ENCODE measurements around the gene XPO6. TPM values are rescaled to one million over a fixed set of nuclear protein-coding genes. Genes with fewer than 3 reads are reported as not detected.

The XPO6 gene
- total RNA-seq, 1 experiment from 2014 or later = 124 TPM

DNA sequence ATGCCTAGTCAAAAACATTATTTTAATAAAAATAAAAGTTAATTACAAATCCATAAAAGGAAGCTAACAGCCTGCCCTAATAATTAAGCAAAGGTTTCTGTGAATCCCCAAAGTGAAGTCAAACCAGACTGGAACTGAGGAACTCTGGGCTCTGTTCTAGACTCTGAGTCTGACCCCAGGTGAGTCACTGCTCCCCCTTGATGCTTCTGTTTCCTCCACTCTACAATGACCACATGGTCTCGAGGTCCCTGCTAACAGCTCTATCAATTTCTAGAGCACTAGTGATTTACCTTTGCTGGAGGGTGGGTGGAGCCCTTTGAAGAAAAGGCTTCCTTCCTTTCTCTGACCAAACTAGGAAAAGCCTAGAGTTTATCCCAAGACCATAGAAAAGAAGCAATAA is 32.4 kb downstream of the XPO6 start:
- no peak overlapping the region for H3K14ac ChIP-seq (ENCODE audit: insufficient read depth, low read length)
- no peak overlapping the region for H2BK120ac ChIP-seq (ENCODE audit: low read depth, low read length, poor library complexity, severe bottlenecking)
- peaks cover 3% of the 10 kb centered on the region for H3K79me1 ChIP-seq (ENCODE audit: insufficient read depth, low read depth, low read length, poor library complexity, severe bottlenecking)
- no peak overlapping the region for H2BK20ac ChIP-seq (ENCODE audit: low read depth, low read length, poor library complexity, severe bottlenecking)
- H3K4me1 Mint-ChIP-seq = peaks cover 16 to 23% of the 10 kb centered on the region in 2 experiments
- no peak overlapping the region for H4K8ac ChIP-seq (replicated peaks; ENCODE audit: insufficient read length, low read depth, low read length)
- H3K9ac ChIP-seq (ENCODE audit: extremely low read depth, insufficient read length, low read length) = no peak overlapping the region
- no peak overlapping the region for H2BK12ac ChIP-seq (ENCODE audit: insufficient read length, low read depth, low read length)
- peaks cover 4% of the 10 kb centered on the region; the same call in 1 of the 2 replicates for H3K79me2 ChIP-seq (ENCODE audit: insufficient read depth, low read length)
- peak overlapping the region in 2 of 3 experiments; percentile 11 to 20; a peak in 3 of 7 replicates for H3K27ac Mint-ChIP-seq
- H3K56ac ChIP-seq (ENCODE audit: insufficient read length, low read depth, low read length) = no peak overlapping the region
- H3K23me2 ChIP-seq (ENCODE audit: insufficient read length, low read depth, low read length, poor library complexity, severe bottlenecking) = no peaks in the 10 kb centered on the region
- no peak for DNase-seq
- no CpG with 5 or more reads among the region's 1 CpG for WGBS (ENCODE audit: extremely low coverage, insufficient read length, low lambda C conversion rate)
- no peaks in the 10 kb centered on the region for H3K27me3 ChIP-seq (ENCODE audit: insufficient read depth, low read length)
- H4K5ac ChIP-seq (ENCODE audit: insufficient read length, low read depth, low read length) = no peak overlapping the region
- peaks cover 17 to 57% (median 40%) of the 10 kb centered on the region in 3 experiments; a peak in 6 of 7 replicates for H3K36me3 Mint-ChIP-seq (ENCODE audit: insufficient read depth in 1 of 3, low read depth in 3 of 3)
- no peak overlapping the region for H2AFZ ChIP-seq (ENCODE audit: low read length)
- H4K91ac ChIP-seq (ENCODE audit: insufficient read length, low read depth, low read length) = no peak overlapping the region
- H3K4ac ChIP-seq (ENCODE audit: low read depth, low read length) = no peak overlapping the region
- no peak overlapping the region for H3K18ac ChIP-seq (ENCODE audit: insufficient read length, low read depth, low read length)
- H3K27me3 Mint-ChIP-seq (ENCODE audit: low read depth) = no peaks in the 10 kb centered on the region; the same call in 1 of the 2 replicates
- no peak overlapping the region for H2AK5ac ChIP-seq (ENCODE audit: insufficient read length, low read length)
- H3K27ac ChIP-seq (ENCODE audit: insufficient read length, low read depth, low read length) = no peak overlapping the region
- H3K9me3 ChIP-seq (ENCODE audit: control insufficient read depth, low read depth, low read length) = no peaks in the 10 kb centered on the region
- no peak overlapping the region for H3T11ph ChIP-seq (ENCODE audit: low read length)
- no peak overlapping the region for H2BK15ac ChIP-seq (ENCODE audit: low read depth, low read length)
- H3K23ac ChIP-seq (ENCODE audit: insufficient read length, low read depth, low read length) = no peak overlapping the region
- TF ChIP-seq, protein P1, sequence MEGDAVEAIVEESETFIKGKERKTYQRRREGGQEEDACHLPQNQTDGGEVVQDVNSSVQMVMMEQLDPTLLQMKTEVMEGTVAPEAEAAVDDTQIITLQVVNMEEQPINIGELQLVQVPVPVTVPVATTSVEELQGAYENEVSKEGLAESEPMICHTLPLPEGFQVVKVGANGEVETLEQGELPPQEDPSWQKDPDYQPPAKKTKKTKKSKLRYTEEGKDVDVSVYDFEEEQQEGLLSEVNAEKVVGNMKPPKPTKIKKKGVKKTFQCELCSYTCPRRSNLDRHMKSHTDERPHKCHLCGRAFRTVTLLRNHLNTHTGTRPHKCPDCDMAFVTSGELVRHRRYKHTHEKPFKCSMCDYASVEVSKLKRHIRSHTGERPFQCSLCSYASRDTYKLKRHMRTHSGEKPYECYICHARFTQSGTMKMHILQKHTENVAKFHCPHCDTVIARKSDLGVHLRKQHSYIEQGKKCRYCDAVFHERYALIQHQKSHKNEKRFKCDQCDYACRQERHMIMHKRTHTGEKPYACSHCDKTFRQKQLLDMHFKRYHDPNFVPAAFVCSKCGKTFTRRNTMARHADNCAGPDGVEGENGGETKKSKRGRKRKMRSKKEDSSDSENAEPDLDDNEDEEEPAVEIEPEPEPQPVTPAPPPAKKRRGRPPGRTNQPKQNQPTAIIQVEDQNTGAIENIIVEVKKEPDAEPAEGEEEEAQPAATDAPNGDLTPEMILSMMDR (conservative IDR thresholded peaks at IDR 0.05) = no peak
- no peak overlapping the region for H3K4me3 Mint-ChIP-seq
- H3K4me1 ChIP-seq (ENCODE audit: insufficient read depth, low read length) = no peaks in the 10 kb centered on the region; the same call in 1 of the 2 replicates
- H3K9me3 Mint-ChIP-seq = no peaks in the 10 kb centered on the region
- no peak overlapping the region for H2BK5ac ChIP-seq (ENCODE audit: insufficient read length, low read length)
- H4K20me1 ChIP-seq (ENCODE audit: control insufficient read depth, insufficient read depth, insufficient read length) = no peaks in the 10 kb centered on the region
- H3K4me2 ChIP-seq (ENCODE audit: insufficient read depth, insufficient read length, low read length) = no peak overlapping the region

Data from H9 (cell line).